Fibroblast of lung (primary cell): ENCODE measurements around the gene POTEM. TPM values are rescaled to one million over a fixed set of nuclear protein-coding genes. Genes with fewer than 3 reads are reported as not detected.
"Not testable (repeated sequence)": the region's sequence is repeated elsewhere in the genome, so short reads cannot be mapped to it uniquely, and the experiment has no call there.

Experiments
- DNase-seq, 2 donors: peaks; one replicate each; pipeline versions ENCODE4 v3.0.0 to v3.0.0-alpha.2; 2010; ENCODE audit warnings: low read depth in 2 of 2
- H2AFZ ChIP-seq: 2 replicates; pipeline ENCODE4 v1.5.1; 2012; ENCODE audit warnings: low read length, control low read depth, inconsistent platforms
- H3K27ac ChIP-seq: 2 replicates; pipeline ENCODE4 v1.5.1; 2011; ENCODE audit warnings: low read length, control low read depth; ENCODE audit not compliant: insufficient read depth
- H3K27me3 ChIP-seq: 2 replicates; pipeline ENCODE4 v1.5.1; 2011; ENCODE audit warnings: mild to moderate bottlenecking, low read length; ENCODE audit not compliant: control insufficient read depth, insufficient read depth
- H3K36me3 ChIP-seq: 2 replicates; pipeline ENCODE4 v1.5.1; 2011; ENCODE audit warnings: low read length; ENCODE audit not compliant: control insufficient read depth, insufficient read depth
- H3K4me1 ChIP-seq: 2 replicates; pipeline ENCODE4 v1.5.1; 2011; ENCODE audit warnings: low read length; ENCODE audit not compliant: control insufficient read depth, insufficient read depth; ENCODE audit errors: extremely low read depth
- H3K4me2 ChIP-seq: 2 replicates; pipeline ENCODE4 v1.5.1; 2011; ENCODE audit warnings: low read length, control low read depth; ENCODE audit not compliant: insufficient read depth; ENCODE audit errors: extremely low read depth
- H3K4me3 ChIP-seq, 4 experiments: fragments of 200-600 bp in 1 of 4; sonication (generic) in 1 of 4; replicated peaks in 1 of 4; 2 replicates each; pipeline ENCODE4 v1.5.1; 2011 to 2016; ENCODE audit warnings: low read length in 4 of 4, low read depth in 3 of 4, mild to moderate bottlenecking in 3 of 4, control low read depth in 2 of 4, inconsistent platforms in 1 of 4, mixed read lengths in 1 of 4; ENCODE audit not compliant: insufficient read depth in 1 of 4; ENCODE audit errors: control extremely low read depth in 1 of 4
- H3K79me2 ChIP-seq: 2 replicates; pipeline ENCODE4 v1.5.1; 2012; ENCODE audit warnings: mild to moderate bottlenecking, low read length, inconsistent platforms; ENCODE audit not compliant: control insufficient read depth, insufficient read depth
- H3K9ac ChIP-seq: 2 replicates; pipeline ENCODE4 v1.5.1; 2011; ENCODE audit warnings: mild to moderate bottlenecking, low read length, control low read depth; ENCODE audit not compliant: insufficient read depth
- H3K9me3 ChIP-seq: 2 replicates; pipeline ENCODE4 v1.5.1; 2012; ENCODE audit warnings: low read depth, low read length; ENCODE audit not compliant: control insufficient read depth, insufficient read depth
- H4K20me1 ChIP-seq: 2 replicates; pipeline ENCODE4 v1.5.1; 2011; ENCODE audit warnings: low read length; ENCODE audit not compliant: control insufficient read depth, insufficient read depth; ENCODE audit errors: extremely low read depth
- polyA minus RNA-seq: library from RNA; depleted of rRNA, polyadenylated mRNA; stranded (reverse); fragments of >200 nt; gene quantifications from 2 replicates; pipeline ENCODE4 v1.2.3, GENCODE V29; 2011; ENCODE audit warnings: low replicate concordance
- polyA plus RNA-seq, 2 donors: library from polyadenylated mRNA; depleted of rRNA in 1 of 2; stranded (reverse) in 1 of 2; unstranded in 1 of 2; fragments of >200 nt; gene quantifications; 2 replicates each; pipeline ENCODE4 v1.2.1, GENCODE V29; 2011 to 2012; ENCODE audit warnings: missing spikeins in 1 of 2
- total RNA-seq: library from RNA; depleted of rRNA; stranded (reverse); fragments of >200 nt; gene quantifications from 2 replicates; pipeline ENCODE4 v1.2.1, GENCODE V29; 2014

POTEM gene
- total RNA-seq (not detected in 2 replicates), polyA plus RNA-seq (not detected in 2 replicates), polyA minus RNA-seq (not detected in 2 replicates)
- not detected in 2 replicates for polyA plus RNA-seq (2012)

GRCh38 chr14:18967134-18967533 is at the start of gene POTEM:
TSS of gene POTEM (plus strand) at chr14:18967434. CDS start at chr14:18967486, 52 bp downstream.
- H3K79me2 ChIP-seq, H3K27me3 ChIP-seq, DNase-seq: not testable (repeated sequence)

GRCh38 chr14:18918345-18918744 is 48.9 kb upstream of the POTEM start:
- DNase-seq, H3K36me3 ChIP-seq, H4K20me1 ChIP-seq, H3K4me1 ChIP-seq, H3K27me3 ChIP-seq, H3K4me3 ChIP-seq, H3K9ac ChIP-seq, H3K79me2 ChIP-seq, H3K27ac ChIP-seq, H2AFZ ChIP-seq, H3K9me3 ChIP-seq, H3K4me2 ChIP-seq: not testable (repeated sequence)

More at GRCh38 chr14:18967134-18967533, at the start of gene POTEM:
- H3K36me3 ChIP-seq, H3K4me2 ChIP-seq, H4K20me1 ChIP-seq, H3K4me3 ChIP-seq, H3K9me3 ChIP-seq, H3K4me1 ChIP-seq, H3K9ac ChIP-seq, H2AFZ ChIP-seq, H3K27ac ChIP-seq: not testable (repeated sequence)

GRCh38 chr14:18920052-18920451 is 47.2 kb upstream of the POTEM start:
- H3K27ac ChIP-seq, H3K4me3 ChIP-seq, H3K27me3 ChIP-seq, H3K4me1 ChIP-seq, H3K79me2 ChIP-seq, DNase-seq, H4K20me1 ChIP-seq, H3K4me2 ChIP-seq, H3K9ac ChIP-seq, H3K9me3 ChIP-seq, H2AFZ ChIP-seq, H3K36me3 ChIP-seq: not testable (repeated sequence)

GRCh38 chr14:18921055-18921701 is 46.1 kb upstream of the POTEM start:
- DNase-seq, H2AFZ ChIP-seq, H3K27me3 ChIP-seq, H3K79me2 ChIP-seq, H3K9ac ChIP-seq, H3K27ac ChIP-seq, H3K4me2 ChIP-seq, H3K36me3 ChIP-seq, H3K4me3 ChIP-seq, H4K20me1 ChIP-seq, H3K4me1 ChIP-seq, H3K9me3 ChIP-seq: not testable (repeated sequence)

- not testable (repeated sequence) for H3K4me1 ChIP-seq, DNase-seq, H3K27me3 ChIP-seq, H3K4me3 ChIP-seq, H2AFZ ChIP-seq, H4K20me1 ChIP-seq, H3K9ac ChIP-seq, H3K36me3 ChIP-seq, H3K27ac ChIP-seq, H3K79me2 ChIP-seq, H3K4me2 ChIP-seq, H3K9me3 ChIP-seq
Measured at GRCh38 chr14:18936848-18937247, 30.4 kb upstream of the POTEM start.

GRCh38 chr14:18938733-18939132 is 28.5 kb upstream of the POTEM start:
- H3K27ac ChIP-seq, H3K27me3 ChIP-seq, DNase-seq, H3K9me3 ChIP-seq, H3K4me2 ChIP-seq, H4K20me1 ChIP-seq, H3K4me1 ChIP-seq, H3K36me3 ChIP-seq, H3K4me3 ChIP-seq, H3K9ac ChIP-seq, H2AFZ ChIP-seq, H3K79me2 ChIP-seq: not testable (repeated sequence)

- not testable (repeated sequence) for H3K36me3 ChIP-seq, H3K79me2 ChIP-seq, H4K20me1 ChIP-seq, H3K4me3 ChIP-seq, H3K27me3 ChIP-seq, H3K9me3 ChIP-seq, H2AFZ ChIP-seq, DNase-seq, H3K4me1 ChIP-seq, H3K27ac ChIP-seq, H3K9ac ChIP-seq, H3K4me2 ChIP-seq
Measured at GRCh38 chr14:18949939-18950338, 17.3 kb upstream of the POTEM start.
